ENCODE measurements around the gene NSD1. TPM values are rescaled to one million over a fixed set of nuclear protein-coding genes. Genes with fewer than 3 reads are reported as not detected.
A peak's percentile ranks its signal among the peaks of the same experiment; 100 is the strongest.

The NSD1 gene
- total RNA-seq, 1 experiment from 2014 or later, result 62.2 TPM

DNA sequence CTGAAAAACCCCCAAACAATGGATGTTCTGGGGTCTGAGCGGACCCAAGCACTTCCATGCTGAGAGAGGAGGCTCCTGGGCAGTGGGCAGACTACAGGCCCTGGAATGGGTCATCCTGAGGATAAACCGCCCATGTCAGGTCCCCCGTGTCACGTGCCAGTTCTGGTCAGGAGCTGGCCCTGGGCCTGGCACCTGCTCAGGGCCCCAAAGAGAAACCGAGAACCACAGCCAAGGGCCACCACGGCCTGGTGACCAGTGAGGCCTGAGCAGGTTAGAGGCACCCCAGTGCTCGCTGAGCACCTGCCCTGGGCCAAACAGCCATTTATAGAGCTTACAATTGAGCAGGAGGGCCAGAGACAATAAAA lies 202.1 kb downstream of the NSD1 start:
- Histone ChIP-seq H3K27me3 (ENCODE audit: insufficient read depth, low read depth) (no peaks in the 10 kb centered on the region), H3K79me2 (ENCODE audit: low read depth) (peaks cover 13% of the 10 kb centered on the region; the same call in 1 of the 2 replicates), H3K4me3 (no peak overlapping the region), H3K4me2 (no peak overlapping the region), H3K36me3 (ENCODE audit: low read depth) (peaks cover 16% of the 10 kb centered on the region), H3K27ac (no peak overlapping the region), H2AFZ (no peak overlapping the region), H4K20me1 (ENCODE audit: insufficient read depth) (peaks cover 30% of the 10 kb centered on the region; the same call in 1 of the 2 replicates), H3K4me1 (replicated peaks; ENCODE audit: insufficient read depth) (peaks cover 18% of the 10 kb centered on the region), H3K9me3 (ENCODE audit: insufficient read depth, low read depth) (no peaks in the 10 kb centered on the region), H3F3A (ENCODE audit: insufficient read depth, low read depth) (peaks cover 20% of the 10 kb centered on the region; the same call in 1 of the 2 replicates), H3K9me2 (ENCODE audit: insufficient read depth) (no peaks in the 10 kb centered on the region)
- DNase-seq, result no peak
- TF ChIP-seq, protein P1, sequence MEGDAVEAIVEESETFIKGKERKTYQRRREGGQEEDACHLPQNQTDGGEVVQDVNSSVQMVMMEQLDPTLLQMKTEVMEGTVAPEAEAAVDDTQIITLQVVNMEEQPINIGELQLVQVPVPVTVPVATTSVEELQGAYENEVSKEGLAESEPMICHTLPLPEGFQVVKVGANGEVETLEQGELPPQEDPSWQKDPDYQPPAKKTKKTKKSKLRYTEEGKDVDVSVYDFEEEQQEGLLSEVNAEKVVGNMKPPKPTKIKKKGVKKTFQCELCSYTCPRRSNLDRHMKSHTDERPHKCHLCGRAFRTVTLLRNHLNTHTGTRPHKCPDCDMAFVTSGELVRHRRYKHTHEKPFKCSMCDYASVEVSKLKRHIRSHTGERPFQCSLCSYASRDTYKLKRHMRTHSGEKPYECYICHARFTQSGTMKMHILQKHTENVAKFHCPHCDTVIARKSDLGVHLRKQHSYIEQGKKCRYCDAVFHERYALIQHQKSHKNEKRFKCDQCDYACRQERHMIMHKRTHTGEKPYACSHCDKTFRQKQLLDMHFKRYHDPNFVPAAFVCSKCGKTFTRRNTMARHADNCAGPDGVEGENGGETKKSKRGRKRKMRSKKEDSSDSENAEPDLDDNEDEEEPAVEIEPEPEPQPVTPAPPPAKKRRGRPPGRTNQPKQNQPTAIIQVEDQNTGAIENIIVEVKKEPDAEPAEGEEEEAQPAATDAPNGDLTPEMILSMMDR (conservative IDR thresholded peaks at IDR 0.05), result no peak
- TF ChIP-seq EZH2 (IDR thresholded peaks at IDR 0.05; ENCODE audit: low read depth), result no peak
- ChIA-PET POLR2A (ENCODE audit: unreplicated experiment) (no interaction called here), CTCF (no interaction called here)
- BruUV-seq (replicated peaks), result no TSS peak
- intact Hi-C loops (cut with micrococcal nuclease; ENCODE audit: unreplicated experiment), result no loop called here

DNA sequence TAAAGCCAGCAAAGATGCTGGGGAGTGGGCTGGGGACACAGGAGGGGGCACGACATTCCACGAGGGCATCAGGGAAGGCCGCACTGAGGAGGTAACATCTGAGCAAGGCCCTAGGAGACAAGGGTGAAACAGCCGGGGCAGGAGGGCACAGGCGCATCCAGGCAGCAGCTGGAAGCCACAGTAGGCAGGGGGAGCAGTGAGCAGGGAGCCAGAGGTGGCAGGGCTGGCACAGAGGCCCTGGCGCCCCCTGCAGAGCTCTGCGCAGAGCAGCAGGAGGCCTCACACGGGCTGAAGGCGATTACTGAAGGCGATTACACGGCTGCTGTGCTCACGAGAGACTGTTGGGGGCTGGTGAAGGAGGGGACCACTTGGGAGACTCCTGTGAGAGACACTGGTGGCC lies 202.5 kb downstream of the NSD1 start:
- Histone ChIP-seq H3K36me3 (ENCODE audit: low read depth) (peaks cover 16% of the 10 kb centered on the region), H2AFZ (no peak overlapping the region), H3K79me2 (ENCODE audit: low read depth) (peaks cover 14% of the 10 kb centered on the region; the same call in 1 of the 2 replicates), H3K4me3 (no peak overlapping the region), H3K27me3 (ENCODE audit: insufficient read depth, low read depth) (no peaks in the 10 kb centered on the region), H3K4me2 (no peak overlapping the region), H3K9me2 (ENCODE audit: insufficient read depth) (no peaks in the 10 kb centered on the region), H3K27ac (no peak overlapping the region), H3K4me1 (replicated peaks; ENCODE audit: insufficient read depth) (peaks cover 18% of the 10 kb centered on the region), H3F3A (ENCODE audit: insufficient read depth, low read depth) (peaks cover 20% of the 10 kb centered on the region; the same call in 1 of the 2 replicates), H4K20me1 (ENCODE audit: insufficient read depth) (peaks cover 30% of the 10 kb centered on the region; the same call in 1 of the 2 replicates), H3K9me3 (ENCODE audit: insufficient read depth, low read depth) (no peaks in the 10 kb centered on the region)
- TF ChIP-seq EZH2 (IDR thresholded peaks at IDR 0.05; ENCODE audit: low read depth), result no peak
- TF ChIP-seq, protein P1 (conservative IDR thresholded peaks at IDR 0.05), result 0 out of 2 replicates have a peak, but pooled peaks have one; percentile 34
- no TSS peak for BruUV-seq (replicated peaks)
- intact Hi-C loops (cut with micrococcal nuclease; ENCODE audit: unreplicated experiment), result no loop called here
- POLR2A ChIA-PET (ENCODE audit: unreplicated experiment), result no interaction called here
- DNase-seq, result no peak
- CTCF ChIA-PET, result no interaction called here

DNA sequence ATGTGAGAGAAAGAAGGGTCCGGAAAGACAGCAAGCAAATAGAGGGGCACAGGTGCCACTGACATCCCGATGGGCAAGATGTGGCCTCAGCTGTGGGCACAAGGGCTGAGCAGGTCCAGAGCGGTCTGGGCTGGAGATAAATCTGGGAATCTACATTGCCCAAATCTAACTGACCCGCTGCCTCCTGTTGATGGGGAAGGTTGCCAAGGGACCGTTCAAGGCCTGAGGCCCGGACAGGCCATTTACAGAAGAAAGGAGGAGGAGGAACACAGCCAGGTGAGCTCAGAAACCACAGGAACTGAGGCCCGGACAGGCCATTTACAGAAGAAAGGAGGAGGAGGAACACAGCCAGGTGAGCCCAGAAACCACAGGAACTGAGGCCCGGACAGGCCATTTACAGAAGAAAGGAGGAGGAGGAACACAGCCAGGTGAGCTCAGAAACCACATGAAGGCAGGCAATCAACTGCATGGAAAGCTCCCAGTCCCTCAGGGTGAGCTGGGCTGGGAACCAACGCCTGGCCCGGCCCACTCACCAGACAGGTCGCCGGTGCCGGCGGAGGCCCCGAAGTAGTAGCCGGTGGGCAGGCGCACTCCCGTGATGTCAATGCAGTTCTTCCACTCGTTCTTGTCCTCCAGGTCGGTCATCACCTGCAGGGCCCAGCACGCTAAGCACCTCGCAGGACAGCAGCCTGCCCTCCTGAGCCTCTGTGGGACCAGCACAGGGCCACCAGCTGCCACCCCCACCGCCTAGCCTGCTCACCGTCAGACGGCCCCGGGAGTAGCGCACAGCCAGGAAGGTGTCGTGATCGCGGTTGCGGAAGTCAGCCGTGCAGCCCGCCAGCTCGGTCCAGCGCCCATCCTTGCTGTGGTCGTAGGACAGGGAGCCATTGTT lies 203.3 kb downstream of the NSD1 start:
- CTCF ChIA-PET, result interaction anchor here (0.7 to 0.8 kb wide), 2 partner anchors 27 to 54 kb away, joined by 3 to 4 read pairs; no protein-coding TSS in a partner anchor
- peaks cover 18% of the 10 kb centered on the region for H3K4me1 ChIP-seq (replicated peaks; ENCODE audit: insufficient read depth)
- POLR2A ChIA-PET (ENCODE audit: unreplicated experiment), result no interaction called here
- no peaks in the 10 kb centered on the region for H3K27me3 ChIP-seq (ENCODE audit: insufficient read depth, low read depth)
- no peak overlapping the region for H2AFZ ChIP-seq
- peaks cover 22% of the 10 kb centered on the region; the same call in 1 of the 2 replicates for H3K79me2 ChIP-seq (ENCODE audit: low read depth)
- no peak overlapping the region for H3K4me2 ChIP-seq
- no peak overlapping the region for H3K27ac ChIP-seq
- H3K9me3 ChIP-seq (ENCODE audit: insufficient read depth, low read depth), result no peaks in the 10 kb centered on the region
- H3K9me2 ChIP-seq (ENCODE audit: insufficient read depth), result no peaks in the 10 kb centered on the region
- TF ChIP-seq, protein P1 (conservative IDR thresholded peaks at IDR 0.05), result no peak
- no peak for TF ChIP-seq EZH2 (IDR thresholded peaks at IDR 0.05; ENCODE audit: low read depth)
- BruUV-seq (replicated peaks), result no TSS peak
- peaks cover 30% of the 10 kb centered on the region; the same call in 1 of the 2 replicates for H4K20me1 ChIP-seq (ENCODE audit: insufficient read depth)
- intact Hi-C loops (cut with micrococcal nuclease; ENCODE audit: unreplicated experiment), result no loop called here
- no peak overlapping the region for H3K4me3 ChIP-seq
- DNase-seq, result no peak
- H3F3A ChIP-seq (ENCODE audit: insufficient read depth, low read depth), result peaks cover 20% of the 10 kb centered on the region; the same call in 1 of the 2 replicates
- peaks cover 22% of the 10 kb centered on the region for H3K36me3 ChIP-seq (ENCODE audit: low read depth)
